Osteoblast (primary cell): ENCODE measurements around the gene ST3GAL2. TPM values are rescaled to one million over a fixed set of nuclear protein-coding genes. Genes with fewer than 3 reads are reported as not detected.

Experiments used
- DNase-seq: peaks from one replicate; pipeline ENCODE4 v3.0.0; 2011; ENCODE audit warnings: low spot score, mixed read lengths; ENCODE audit not compliant: insufficient read length; ENCODE audit errors: missing footprints
- H2AFZ ChIP-seq: 2 replicates; pipeline ENCODE4 v1.6.0; 2011; ENCODE audit warnings: mild to moderate bottlenecking, low read length
- H3K27ac ChIP-seq: 2 replicates; pipeline ENCODE4 v1.5.1; 2011; ENCODE audit warnings: mild to moderate bottlenecking, low read depth, low read length, moderate library complexity
- H3K27me3 ChIP-seq: 2 replicates; pipeline ENCODE4 v1.6.0; 2012; ENCODE audit warnings: mild to moderate bottlenecking, control low read depth, inconsistent platforms, low read length, moderate library complexity; ENCODE audit not compliant: insufficient read depth
- H3K36me3 ChIP-seq: 2 replicates; pipeline ENCODE4 v1.5.1; 2011; ENCODE audit warnings: mild to moderate bottlenecking, low read length, control low read depth, moderate library complexity; ENCODE audit not compliant: insufficient read depth
- H3K4me1 ChIP-seq: 2 replicates; pipeline ENCODE4 v1.5.1; 2011; ENCODE audit warnings: mild to moderate bottlenecking, low read length, control low read depth, moderate library complexity; ENCODE audit not compliant: insufficient read depth
- H3K4me2 ChIP-seq: 2 replicates; pipeline ENCODE4 v1.6.0; 2011; ENCODE audit warnings: mild to moderate bottlenecking, low read length; ENCODE audit not compliant: insufficient read depth
- H3K4me3 ChIP-seq: fragments of 200-600 bp; sonication (generic); 3 replicates; pipeline ENCODE4 v1.5.1; 2012; ENCODE audit warnings: mild to moderate bottlenecking, low read length, inconsistent platforms; ENCODE audit not compliant: insufficient read depth
- H3K79me2 ChIP-seq: 2 replicates; pipeline ENCODE4 v1.6.0; 2012; ENCODE audit warnings: mild to moderate bottlenecking, low read length, control low read depth, inconsistent platforms; ENCODE audit not compliant: insufficient read depth
- H3K9me3 ChIP-seq: 2 replicates; pipeline ENCODE4 v1.5.1; 2011; ENCODE audit warnings: low read depth, low read length, control low read depth
- H4K20me1 ChIP-seq: 2 replicates; pipeline ENCODE4 v1.6.0; 2012; ENCODE audit warnings: mild to moderate bottlenecking, low read length, control low read depth; ENCODE audit not compliant: insufficient read depth
- small RNA-seq: library from RNA; depleted of rRNA; stranded (forward); fragments of <200 nt; gene quantifications from one replicate; pipeline ENCODE3, GENCODE V24; 2012
- total RNA-seq: library from RNA; depleted of rRNA; stranded (reverse); fragments of >200 nt; gene quantifications from 2 replicates; pipeline ENCODE4 v1.2.3, GENCODE V29; 2012
- TF ChIP-seq, protein P1 (sequence below): IDR thresholded peaks from 2 replicates; pipeline ENCODE4 v1.5.1; 2011; ENCODE audit warnings: mild to moderate bottlenecking, low read depth, low read length, moderate library complexity; ENCODE audit errors: extremely low read depth

The ST3GAL2 gene
- total RNA-seq, 1 donor = 22.4 TPM

DNA sequence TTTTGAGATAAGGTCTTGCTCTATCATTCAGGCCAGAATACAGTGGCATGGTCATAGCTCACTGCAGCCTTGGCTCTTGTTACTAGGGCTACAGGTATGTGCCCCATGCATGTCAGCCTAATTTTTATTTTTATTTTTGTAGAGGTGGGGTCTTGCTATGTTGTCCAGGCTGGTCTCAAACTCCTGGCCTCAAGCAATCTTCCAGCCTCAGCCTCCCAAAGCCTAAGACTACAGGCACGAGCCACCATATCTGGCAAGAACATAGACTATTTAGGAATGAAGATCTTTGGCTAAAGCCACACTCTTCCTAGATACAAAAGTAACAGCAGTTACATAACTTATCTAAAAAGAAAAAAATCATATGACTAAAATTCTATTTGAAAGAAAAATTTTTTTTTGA lies 107.8 kb downstream of the ST3GAL2 start:
- H3K4me3 ChIP-seq = no peak overlapping the region
- H3K9me3 ChIP-seq = no peaks in the 10 kb centered on the region
- H3K4me2 ChIP-seq = no peak overlapping the region
- H2AFZ ChIP-seq = no peak overlapping the region
- peaks cover 32% of the 10 kb centered on the region for H3K36me3 ChIP-seq
- no peak overlapping the region for H3K27ac ChIP-seq
- TF ChIP-seq, protein P1, sequence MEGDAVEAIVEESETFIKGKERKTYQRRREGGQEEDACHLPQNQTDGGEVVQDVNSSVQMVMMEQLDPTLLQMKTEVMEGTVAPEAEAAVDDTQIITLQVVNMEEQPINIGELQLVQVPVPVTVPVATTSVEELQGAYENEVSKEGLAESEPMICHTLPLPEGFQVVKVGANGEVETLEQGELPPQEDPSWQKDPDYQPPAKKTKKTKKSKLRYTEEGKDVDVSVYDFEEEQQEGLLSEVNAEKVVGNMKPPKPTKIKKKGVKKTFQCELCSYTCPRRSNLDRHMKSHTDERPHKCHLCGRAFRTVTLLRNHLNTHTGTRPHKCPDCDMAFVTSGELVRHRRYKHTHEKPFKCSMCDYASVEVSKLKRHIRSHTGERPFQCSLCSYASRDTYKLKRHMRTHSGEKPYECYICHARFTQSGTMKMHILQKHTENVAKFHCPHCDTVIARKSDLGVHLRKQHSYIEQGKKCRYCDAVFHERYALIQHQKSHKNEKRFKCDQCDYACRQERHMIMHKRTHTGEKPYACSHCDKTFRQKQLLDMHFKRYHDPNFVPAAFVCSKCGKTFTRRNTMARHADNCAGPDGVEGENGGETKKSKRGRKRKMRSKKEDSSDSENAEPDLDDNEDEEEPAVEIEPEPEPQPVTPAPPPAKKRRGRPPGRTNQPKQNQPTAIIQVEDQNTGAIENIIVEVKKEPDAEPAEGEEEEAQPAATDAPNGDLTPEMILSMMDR = no peak
- H4K20me1 ChIP-seq = no peaks in the 10 kb centered on the region
- H3K4me1 ChIP-seq = no peaks in the 10 kb centered on the region
- H3K27me3 ChIP-seq = no peaks in the 10 kb centered on the region
- no peak for DNase-seq
- no peaks in the 10 kb centered on the region for H3K79me2 ChIP-seq

Small RNAs within 50 kb of the gene (small RNA-seq; reads per million reads assigned to genes)
- not detected for gene RNU6-23P
- not detected for gene RPS27P26

Other genes starting within 250 kb of the ST3GAL2 start
- 37.7 and 47.4 TPM in 2 replicates for gene EXOSC6, start 187.2 kb downstream of the ST3GAL2 start, total RNA-seq
- 197 and 213 TPM in 2 replicates for gene AARS1, start 149.6 kb downstream of the ST3GAL2 start, total RNA-seq
- 30.6 and 42.7 TPM in 2 replicates for gene DDX19B, start 139.9 kb downstream of the ST3GAL2 start, total RNA-seq
- 35.4 and 43.1 TPM in 2 replicates for gene DDX19A, start 92.2 kb downstream of the ST3GAL2 start, total RNA-seq
- gene FCSK, start 15.5 kb upstream of the ST3GAL2 start, total RNA-seq = 10.3 and 11.9 TPM in 2 replicates
- 51.3 and 61.5 TPM in 2 replicates for gene COG4, start 84.5 kb upstream of the ST3GAL2 start, total RNA-seq
- gene SF3B3, start 84.7 kb upstream of the ST3GAL2 start, total RNA-seq = 123 and 142 TPM in 2 replicates
- 5.6 and 9.4 TPM in 2 replicates for gene IL34, start 207.5 kb upstream of the ST3GAL2 start, total RNA-seq
- 54.2 and 56.5 TPM in 2 replicates for gene MTSS2, start 247.0 kb upstream of the ST3GAL2 start, total RNA-seq